ENCODE data around the gene SLC23A1. TPM values are rescaled to one million over a fixed set of nuclear protein-coding genes. Genes with fewer than 3 reads are reported as not detected.

SLC23A1 gene
- total RNA-seq, 4 donors from 2014 or later: not detected

DNA sequence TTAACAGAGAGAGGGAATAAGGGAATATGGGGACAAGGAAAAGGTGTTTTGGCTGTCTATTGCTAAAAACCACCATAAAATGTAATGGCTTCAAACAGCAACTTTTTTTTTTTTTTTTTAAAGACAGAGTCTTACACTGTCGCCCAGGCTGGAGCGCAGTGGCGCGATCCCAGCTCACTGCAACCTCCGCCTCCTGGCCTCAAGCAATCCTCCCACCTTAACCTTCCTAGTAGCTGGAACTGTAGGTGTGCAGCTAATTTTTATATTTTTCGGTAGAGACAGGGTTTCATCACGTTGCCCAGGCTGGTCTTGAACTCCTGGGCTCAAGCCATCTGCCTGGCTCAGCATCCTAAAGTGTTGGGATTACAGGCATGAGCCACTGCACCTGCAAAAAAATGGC, 25.1 kb upstream of the SLC23A1 start:
- Histone ChIP-seq H3K27ac (no peak overlapping the region), H3K4me3 (no peak overlapping the region), H3K27me3 (no peaks in the 10 kb centered on the region), H3K36me3 (peaks cover 0 to 24% of the 10 kb centered on the region in 2 donors), H3K4me1 (peaks cover 0 to 11% (median 2%) of the 10 kb centered on the region in 3 donors), H3K9me3 (no peaks in the 10 kb centered on the region)
- no peak for TF ChIP-seq CTCF (IDR thresholded peaks at IDR 0.05)
- WGBS, 2 donors (ENCODE audit: low coverage in 1 of 2): 89 to 95% methylated on average over 7 of the region's 7 CpGs
- ATAC-seq: no peak

GRCh38 chr5:139407517-139407916, 24.4 kb upstream of the SLC23A1 start:
- no peaks in the 10 kb centered on the region for H3K9me3 ChIP-seq
- ATAC-seq: no peak

DNA sequence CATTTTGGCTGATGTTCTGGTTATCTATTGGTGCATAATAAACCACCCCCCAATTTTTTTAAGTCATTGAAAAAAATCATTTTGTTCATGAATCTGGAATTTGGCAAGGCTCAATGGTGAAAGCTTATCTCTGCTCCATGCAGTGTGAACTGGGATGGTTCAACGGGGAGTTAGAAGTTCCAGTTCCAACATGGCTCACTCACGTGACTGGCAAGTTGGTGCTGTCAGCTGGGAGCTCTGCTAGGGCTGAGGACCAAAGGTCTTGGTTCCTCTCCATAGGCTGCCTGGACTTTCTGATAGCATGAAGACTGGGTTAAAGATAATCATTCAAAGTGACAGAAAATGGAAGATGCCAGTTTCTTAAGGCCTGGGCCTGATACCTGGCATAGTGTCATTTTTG, 23.9 kb upstream of the SLC23A1 start:
- no peaks in the 10 kb centered on the region for H3K9me3 ChIP-seq
- H3K4me3 ChIP-seq: no peak overlapping the region
- ATAC-seq: no peak
- H3K4me1 ChIP-seq: peaks cover 0 to 18% (median 7%) of the 10 kb centered on the region in 3 donors
- WGBS, 2 donors (ENCODE audit: low coverage in 1 of 2): 80 to 88% methylated on average over 1 to 2 of the region's 2 CpGs
- TF ChIP-seq POLR2AphosphoS5 (IDR thresholded peaks at IDR 0.05) (no peak), EP300 (IDR thresholded peaks at IDR 0.05) (no peak), CTCF (IDR thresholded peaks at IDR 0.05) (no peak), POLR2A (IDR thresholded peaks at IDR 0.05) (no peak)
- H3K36me3 ChIP-seq: peaks cover 0 to 12% of the 10 kb centered on the region in 2 donors
- no peak overlapping the region for H3K27ac ChIP-seq
- no peaks in the 10 kb centered on the region for H3K27me3 ChIP-seq

More at GRCh38 chr5:139407517-139407916, 24.4 kb upstream of the SLC23A1 start:
- H3K36me3 ChIP-seq: peaks cover 0 to 17% of the 10 kb centered on the region in 2 donors
- H3K4me1 ChIP-seq: peaks cover 0 to 17% (median 7%) of the 10 kb centered on the region in 3 donors
- H3K27ac ChIP-seq: no peak overlapping the region
- H3K4me3 ChIP-seq: no peak overlapping the region
- H3K27me3 ChIP-seq: no peaks in the 10 kb centered on the region
- no peak for TF ChIP-seq POLR2A (IDR thresholded peaks at IDR 0.05)
- no peak for TF ChIP-seq CTCF (IDR thresholded peaks at IDR 0.05)
- TF ChIP-seq EP300 (IDR thresholded peaks at IDR 0.05): no peak
- no peak for TF ChIP-seq POLR2AphosphoS5 (IDR thresholded peaks at IDR 0.05)

GRCh38 chr5:139404484-139404840, 21.4 kb upstream of the SLC23A1 start:
- peak overlapping the region in 1 of 2 donors; percentile 55 for H3K4me3 ChIP-seq
- H3K9me3 ChIP-seq: no peaks in the 10 kb centered on the region
- 52 to 70% methylated on average over 5 of the region's 5 CpGs for WGBS, 2 donors (ENCODE audit: low coverage in 1 of 2)
- peaks cover 0 to 7% of the 10 kb centered on the region in 2 donors for H3K36me3 ChIP-seq
- no peaks in the 10 kb centered on the region for H3K27me3 ChIP-seq
- ATAC-seq: no peak
- peak overlapping the region; percentile 44 to 91 (median 88) for H3K27ac ChIP-seq
- H3K4me1 ChIP-seq: peaks cover 0 to 18% (median 7%) of the 10 kb centered on the region in 3 donors
- TF ChIP-seq POLR2AphosphoS5 (IDR thresholded peaks at IDR 0.05) (no peak), EP300 (IDR thresholded peaks at IDR 0.05) (no peak), CTCF (IDR thresholded peaks at IDR 0.05) (no peak), POLR2A (IDR thresholded peaks at IDR 0.05) (no peak)

DNA sequence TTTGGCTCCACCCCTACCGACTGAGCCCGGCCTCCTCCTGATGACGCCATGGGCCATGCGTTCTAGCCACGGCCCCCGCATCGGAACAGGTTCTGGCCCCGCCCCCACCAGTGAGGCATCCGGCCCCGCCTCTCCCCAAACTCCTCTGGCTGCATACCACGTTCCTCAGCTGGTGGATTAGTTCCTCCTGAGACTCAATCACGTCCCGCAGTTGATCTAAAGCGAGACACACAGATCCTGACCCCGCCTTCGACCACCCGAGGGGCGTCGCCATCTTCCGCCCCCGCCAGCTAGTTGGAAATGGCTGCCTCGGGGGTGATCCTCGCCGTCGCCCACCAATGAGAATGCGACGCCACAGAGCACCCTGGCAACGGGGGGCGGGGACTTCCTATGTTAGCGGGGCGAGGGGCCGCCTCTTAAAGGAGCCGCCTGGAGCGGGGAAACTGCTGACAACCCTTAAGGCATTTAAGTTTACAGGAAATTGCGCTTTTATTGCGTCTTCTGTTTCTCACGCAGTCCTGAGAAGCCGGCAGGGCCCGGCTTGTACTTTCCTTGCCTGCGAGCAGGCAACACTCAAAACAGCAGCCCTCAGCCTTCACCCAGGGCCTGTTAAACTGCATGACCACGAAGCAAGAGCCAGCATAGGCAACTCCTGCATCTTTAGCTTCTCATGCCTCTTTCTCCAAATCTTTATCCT, 20.8 kb upstream of the SLC23A1 start, which contains the start of gene SPATA24:
SPATA24 (minus strand) TSS at position 303 of the 697 bp plus-strand sequence; CDS start at position 274, 29 bp downstream.
- WGBS, 2 donors (ENCODE audit: low coverage in 1 of 2): 1 to 2% methylated on average over 8 to 14 of the region's 41 CpGs
- TF ChIP-seq POLR2AphosphoS5 (IDR thresholded peaks at IDR 0.05): peak; percentile 71
- no peak for TF ChIP-seq CTCF (IDR thresholded peaks at IDR 0.05)
- no peak for TF ChIP-seq EP300 (IDR thresholded peaks at IDR 0.05)
- TF ChIP-seq POLR2A (IDR thresholded peaks at IDR 0.05): peak; percentile 17 to 26
- H3K36me3 ChIP-seq: peaks cover 0 to 7% of the 10 kb centered on the region in 2 donors
- peak; percentile 98 for ATAC-seq
- peak within 1 kb of the TSS; percentile 29 to 55 for H3K4me3 ChIP-seq
- H3K4me1 ChIP-seq: peaks cover 0 to 18% (median 7%) of the 10 kb centered on the region in 3 donors
- no peaks in the 10 kb centered on the region for H3K27me3 ChIP-seq
- H3K27ac ChIP-seq: peak within 1 kb of the TSS; percentile 44 to 91 (median 88)
- H3K9me3 ChIP-seq: no peaks in the 10 kb centered on the region
